ENCODE measurements around the gene DPM3.

The DPM3 gene

DNA sequence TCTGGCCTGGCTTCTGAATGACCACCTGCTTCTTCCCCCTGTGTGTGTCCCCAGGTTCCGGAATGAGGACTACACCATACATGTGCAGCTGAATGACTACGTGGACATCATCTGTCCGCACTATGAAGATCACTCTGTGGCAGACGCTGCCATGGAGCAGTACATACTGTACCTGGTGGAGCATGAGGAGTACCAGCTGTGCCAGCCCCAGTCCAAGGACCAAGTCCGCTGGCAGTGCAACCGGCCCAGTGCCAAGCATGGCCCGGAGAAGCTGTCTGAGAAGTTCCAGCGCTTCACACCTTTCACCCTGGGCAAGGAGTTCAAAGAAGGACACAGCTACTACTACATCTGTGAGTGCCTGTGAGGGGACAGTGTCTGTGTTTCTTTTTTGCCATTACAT lies 9.0 kb downstream of the DPM3 start:
- TF ChIP-seq, protein P1, sequence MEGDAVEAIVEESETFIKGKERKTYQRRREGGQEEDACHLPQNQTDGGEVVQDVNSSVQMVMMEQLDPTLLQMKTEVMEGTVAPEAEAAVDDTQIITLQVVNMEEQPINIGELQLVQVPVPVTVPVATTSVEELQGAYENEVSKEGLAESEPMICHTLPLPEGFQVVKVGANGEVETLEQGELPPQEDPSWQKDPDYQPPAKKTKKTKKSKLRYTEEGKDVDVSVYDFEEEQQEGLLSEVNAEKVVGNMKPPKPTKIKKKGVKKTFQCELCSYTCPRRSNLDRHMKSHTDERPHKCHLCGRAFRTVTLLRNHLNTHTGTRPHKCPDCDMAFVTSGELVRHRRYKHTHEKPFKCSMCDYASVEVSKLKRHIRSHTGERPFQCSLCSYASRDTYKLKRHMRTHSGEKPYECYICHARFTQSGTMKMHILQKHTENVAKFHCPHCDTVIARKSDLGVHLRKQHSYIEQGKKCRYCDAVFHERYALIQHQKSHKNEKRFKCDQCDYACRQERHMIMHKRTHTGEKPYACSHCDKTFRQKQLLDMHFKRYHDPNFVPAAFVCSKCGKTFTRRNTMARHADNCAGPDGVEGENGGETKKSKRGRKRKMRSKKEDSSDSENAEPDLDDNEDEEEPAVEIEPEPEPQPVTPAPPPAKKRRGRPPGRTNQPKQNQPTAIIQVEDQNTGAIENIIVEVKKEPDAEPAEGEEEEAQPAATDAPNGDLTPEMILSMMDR (IDR thresholded peaks at IDR 0.05; ENCODE audit: control extremely low read depth, extremely low read depth, low read depth, missing control alignments) = no peak
- CTCF ChIA-PET = interaction anchor here (0.9 to 4.4 kb wide), 7 partner anchors 36 to 79 kb away, joined by 3 to 26 read pairs (median 6); partner anchors contain the start of gene KRTCAP2
- DNase-seq (ENCODE audit: extremely low spot score) = no peak

DNA sequence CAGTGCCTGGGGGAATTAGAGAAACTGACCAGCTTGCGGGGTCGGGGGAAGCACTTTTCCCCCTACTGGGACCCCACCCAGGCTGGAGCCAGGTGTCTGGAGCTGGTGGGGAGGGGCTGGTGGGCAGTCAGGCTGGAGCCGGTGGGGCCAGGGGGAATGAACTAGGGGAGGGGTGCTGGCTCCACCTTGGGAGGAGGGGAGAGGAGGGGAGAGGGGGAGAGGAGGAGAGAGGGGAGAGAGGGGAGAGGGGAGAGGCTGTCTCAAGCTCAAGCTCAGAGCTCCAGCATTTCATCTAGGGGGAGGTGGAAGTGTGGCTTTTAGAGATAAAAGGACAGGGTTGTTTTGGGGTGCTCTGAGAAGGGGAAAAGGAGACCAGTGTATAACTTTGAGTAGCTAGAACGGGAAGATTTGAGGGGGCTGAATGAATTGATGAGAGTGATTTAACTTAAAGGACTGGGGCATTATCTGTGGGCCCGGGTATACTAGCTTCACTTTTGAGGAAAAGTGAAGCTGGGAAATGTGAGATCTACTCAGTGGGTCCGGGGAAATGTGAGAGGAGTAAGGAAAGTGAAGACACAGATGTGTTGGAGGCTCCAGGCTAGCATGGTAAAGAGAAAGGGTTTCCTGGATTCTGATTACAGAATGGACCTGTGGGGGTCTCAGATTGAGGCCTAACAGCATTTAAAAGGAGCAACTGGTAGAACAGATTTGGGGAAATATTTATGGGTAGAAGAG lies 9.9 kb downstream of the DPM3 start:
- POLR2A ChIA-PET = interaction anchor here (0.6 kb wide), 1 partner anchor 12 kb away, joined by 5 read pairs; no protein-coding TSS in a partner anchor
- TF ChIP-seq, protein P1 (IDR thresholded peaks at IDR 0.05; ENCODE audit: control extremely low read depth, extremely low read depth, low read depth, missing control alignments) = no peak

More for the DNA sequence above, 9.0 kb downstream of the DPM3 start:
- POLR2A ChIA-PET = interaction anchor here (0.6 kb wide), 1 partner anchor 11 kb away, joined by 5 read pairs; no protein-coding TSS in a partner anchor

DNA sequence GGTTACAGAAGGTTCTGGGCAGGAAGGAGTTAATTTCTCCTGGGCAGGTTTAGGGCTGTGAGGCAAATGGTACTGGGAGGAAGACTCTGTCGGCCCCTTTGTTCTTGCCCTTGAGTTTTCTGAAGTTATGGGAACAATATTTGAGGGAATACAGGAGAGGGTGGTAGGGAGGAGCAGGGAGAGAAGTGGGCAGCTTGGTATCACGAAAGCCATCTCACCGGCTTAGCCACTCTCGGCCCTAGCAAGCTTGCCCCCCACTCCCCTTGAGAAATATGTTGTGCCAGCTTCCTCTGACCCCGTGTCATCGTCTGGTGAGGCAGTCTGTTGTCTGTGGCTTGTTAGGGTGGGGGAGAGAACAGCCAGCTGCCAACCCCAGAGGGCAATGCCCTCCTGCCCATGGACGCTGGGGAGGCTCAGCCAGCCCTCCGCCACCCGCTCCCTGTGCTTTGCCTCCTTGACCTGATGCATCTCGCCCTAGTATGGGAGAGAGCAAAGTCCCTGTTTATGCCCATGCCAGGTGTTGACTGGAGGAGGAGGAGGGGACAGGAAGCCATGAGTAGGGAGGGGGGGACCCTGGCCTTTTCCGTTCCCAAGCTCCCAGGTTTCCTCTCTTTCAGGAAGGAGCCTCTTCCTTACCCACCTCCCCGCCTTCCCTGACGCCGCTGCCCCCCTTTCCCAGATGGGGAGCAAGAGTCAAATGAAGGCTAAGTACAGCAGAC lies 11.4 kb downstream of the DPM3 start:
- CTCF ChIA-PET = interaction anchor here (1.2 to 4.4 kb wide), 6 partner anchors 11 to 44 kb away, joined by 3 to 26 read pairs (median 8); partner anchors contain the start of gene KRTCAP2
- POLR2A ChIA-PET = no interaction called here
- TF ChIP-seq, protein P1 (IDR thresholded peaks at IDR 0.05; ENCODE audit: control extremely low read depth, extremely low read depth, low read depth, missing control alignments) = no peak
- DNase-seq (ENCODE audit: extremely low spot score) = no peak

More for the DNA sequence above, 9.9 kb downstream of the DPM3 start:
- DNase-seq (ENCODE audit: extremely low spot score) = no peak
- CTCF ChIA-PET = interaction anchor here (0.8 to 4.4 kb wide), 11 partner anchors 12 to 121 kb away, joined by 3 to 26 read pairs (median 6); partner anchors contain the start of gene KRTCAP2

DNA sequence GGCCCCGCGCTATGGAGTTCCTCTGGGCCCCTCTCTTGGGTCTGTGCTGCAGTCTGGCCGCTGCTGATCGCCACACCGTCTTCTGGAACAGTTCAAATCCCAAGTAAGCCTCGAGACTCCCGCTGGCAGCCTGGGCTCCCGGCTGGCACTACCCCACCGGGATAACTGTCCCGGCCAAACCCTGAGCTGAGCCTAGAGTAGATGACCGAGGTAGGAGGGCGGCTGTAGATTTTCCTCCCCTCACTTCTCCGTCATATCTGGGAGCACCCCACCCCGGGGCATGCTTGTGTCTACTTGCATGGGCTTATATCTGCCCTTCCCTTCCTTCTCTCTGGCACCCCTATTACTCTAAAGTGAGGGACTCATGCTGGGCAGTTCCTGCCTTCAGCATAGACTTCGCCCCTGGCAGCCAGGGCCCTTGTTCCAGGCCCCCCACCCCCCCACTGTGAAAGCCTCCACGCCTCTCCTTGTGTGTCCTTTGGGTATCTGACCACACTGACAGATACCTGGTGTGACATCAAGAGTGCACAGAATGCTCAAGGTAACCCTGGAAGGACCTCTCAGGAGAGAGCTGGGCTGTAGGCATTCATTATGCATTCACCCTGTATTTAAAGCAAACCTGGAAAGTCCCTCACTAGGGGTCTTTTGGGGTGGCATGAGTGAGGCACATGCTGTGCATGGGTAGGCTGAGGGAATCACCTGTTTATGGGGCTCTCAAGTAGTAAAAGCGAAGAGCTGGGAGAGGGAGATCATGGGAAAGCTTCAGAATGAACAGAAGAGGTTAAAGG lies 12.2 kb downstream of the DPM3 start:
- ChIA-PET POLR2A (no interaction called here), CTCF (interaction anchor here (1.2 to 4.4 kb wide), 4 partner anchors 12 to 45 kb away, joined by 3 to 26 read pairs (median 6); partner anchors contain the start of gene KRTCAP2)
- TF ChIP-seq, protein P1 (IDR thresholded peaks at IDR 0.05; ENCODE audit: control extremely low read depth, extremely low read depth, low read depth, missing control alignments) = no peak
- DNase-seq (ENCODE audit: extremely low spot score) = no peak

DNA sequence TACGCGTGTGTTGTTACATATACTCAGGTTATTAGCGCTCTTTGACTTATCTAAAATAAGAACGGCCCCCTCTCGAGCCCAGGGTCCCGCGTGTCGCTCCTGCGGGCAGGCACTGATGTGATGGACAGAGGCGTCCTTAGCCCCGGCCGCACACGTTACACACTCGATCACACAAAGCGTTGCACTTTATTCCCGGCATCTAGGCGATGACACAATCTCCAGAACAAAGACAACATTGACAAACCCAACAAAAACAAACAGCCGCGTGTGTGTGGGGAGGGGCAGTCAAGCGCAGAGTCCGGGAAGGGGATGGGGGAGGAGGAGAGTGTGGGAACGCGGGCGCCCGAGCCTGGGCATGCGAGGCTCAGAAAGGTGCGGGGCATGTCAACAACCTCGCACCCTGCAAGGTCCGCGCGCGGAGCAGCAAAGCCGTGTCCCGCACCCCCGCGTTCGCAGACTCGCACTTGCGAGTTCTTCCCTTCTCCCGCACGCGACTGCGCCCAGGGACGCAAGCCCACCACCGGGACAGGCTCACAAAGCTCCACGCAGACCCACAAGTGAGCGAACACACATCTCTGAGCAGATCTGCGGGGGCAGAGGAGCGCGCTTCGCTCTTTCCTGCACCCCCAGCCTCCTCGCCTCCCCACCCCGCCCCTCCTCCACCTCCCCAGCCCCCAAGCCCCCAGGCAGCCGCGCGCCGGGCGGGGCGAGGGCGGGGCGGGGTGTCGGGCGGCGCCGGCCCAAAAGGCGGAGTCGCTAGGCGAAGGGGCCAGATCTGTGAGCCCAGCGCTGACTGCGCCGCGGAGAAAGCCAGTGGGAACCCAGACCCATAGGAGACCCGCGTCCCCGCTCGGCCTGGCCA lies 13.0 kb downstream of the DPM3 start, which contains the start of gene EFNA1:
EFNA1 (plus strand) TSS at position 772 of the 862 bp plus-strand sequence. CDS start 102 bp downstream, outside the sequence.
- POLR2A ChIA-PET = no interaction called here
- TF ChIP-seq, protein P1 (IDR thresholded peaks at IDR 0.05; ENCODE audit: control extremely low read depth, extremely low read depth, low read depth, missing control alignments) = no peak
- DNase-seq (ENCODE audit: extremely low spot score) = peak; percentile 53
- CTCF ChIA-PET = interaction anchor here (1.8 kb wide), 1 partner anchor 65 kb away, joined by 3 read pairs; no protein-coding TSS in a partner anchor

Data from GM10248 (cell line).